ENCODE data around the gene ROBO1. TPM values are rescaled to one million over a fixed set of nuclear protein-coding genes. Genes with fewer than 3 reads are reported as not detected.

Gene ROBO1
- total RNA-seq, 4 donors from 2014 or later: 8.6 to 26.3 (median 16.6) TPM

DNA sequence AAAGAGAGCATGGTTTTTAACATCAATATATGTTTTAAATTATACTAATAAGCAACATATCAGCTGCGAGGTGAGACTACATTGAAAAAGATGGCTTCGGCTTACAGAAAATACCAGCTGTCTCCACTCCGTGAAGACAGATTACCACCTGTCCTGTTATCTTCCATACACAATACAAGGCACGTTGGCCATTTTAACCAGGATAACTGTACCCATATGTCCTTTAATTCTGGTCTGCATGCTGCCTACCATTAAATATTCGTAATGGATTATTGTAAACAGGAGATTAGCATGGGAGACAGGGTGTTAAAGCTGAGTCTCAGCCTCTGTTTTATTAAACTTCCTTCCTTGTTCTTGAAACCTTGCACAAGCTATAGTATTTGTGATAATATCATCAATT lies 855.5 kb downstream of the ROBO1 start:
- Histone ChIP-seq H3K4me1 (no peaks in the 10 kb centered on the region), H3K27me3 (no peaks in the 10 kb centered on the region), H3K9me3 (no peaks in the 10 kb centered on the region), H3K36me3 (no peaks in the 10 kb centered on the region), H3K4me3 (replicated peaks in 1 of 3) (no peak overlapping the region), H3K27ac (no peak overlapping the region)
- TF ChIP-seq, protein P1, sequence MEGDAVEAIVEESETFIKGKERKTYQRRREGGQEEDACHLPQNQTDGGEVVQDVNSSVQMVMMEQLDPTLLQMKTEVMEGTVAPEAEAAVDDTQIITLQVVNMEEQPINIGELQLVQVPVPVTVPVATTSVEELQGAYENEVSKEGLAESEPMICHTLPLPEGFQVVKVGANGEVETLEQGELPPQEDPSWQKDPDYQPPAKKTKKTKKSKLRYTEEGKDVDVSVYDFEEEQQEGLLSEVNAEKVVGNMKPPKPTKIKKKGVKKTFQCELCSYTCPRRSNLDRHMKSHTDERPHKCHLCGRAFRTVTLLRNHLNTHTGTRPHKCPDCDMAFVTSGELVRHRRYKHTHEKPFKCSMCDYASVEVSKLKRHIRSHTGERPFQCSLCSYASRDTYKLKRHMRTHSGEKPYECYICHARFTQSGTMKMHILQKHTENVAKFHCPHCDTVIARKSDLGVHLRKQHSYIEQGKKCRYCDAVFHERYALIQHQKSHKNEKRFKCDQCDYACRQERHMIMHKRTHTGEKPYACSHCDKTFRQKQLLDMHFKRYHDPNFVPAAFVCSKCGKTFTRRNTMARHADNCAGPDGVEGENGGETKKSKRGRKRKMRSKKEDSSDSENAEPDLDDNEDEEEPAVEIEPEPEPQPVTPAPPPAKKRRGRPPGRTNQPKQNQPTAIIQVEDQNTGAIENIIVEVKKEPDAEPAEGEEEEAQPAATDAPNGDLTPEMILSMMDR (IDR thresholded peaks at IDR 0.05): no peak
- TF ChIP-seq POLR2A (IDR thresholded peaks at IDR 0.05): no peak
- 87% methylated on average over 5 of the region's 5 CpGs for WGBS, 2 donors
- DNase-seq: no peak
- intact Hi-C loops (cut with DNase I): no loop called here

DNA sequence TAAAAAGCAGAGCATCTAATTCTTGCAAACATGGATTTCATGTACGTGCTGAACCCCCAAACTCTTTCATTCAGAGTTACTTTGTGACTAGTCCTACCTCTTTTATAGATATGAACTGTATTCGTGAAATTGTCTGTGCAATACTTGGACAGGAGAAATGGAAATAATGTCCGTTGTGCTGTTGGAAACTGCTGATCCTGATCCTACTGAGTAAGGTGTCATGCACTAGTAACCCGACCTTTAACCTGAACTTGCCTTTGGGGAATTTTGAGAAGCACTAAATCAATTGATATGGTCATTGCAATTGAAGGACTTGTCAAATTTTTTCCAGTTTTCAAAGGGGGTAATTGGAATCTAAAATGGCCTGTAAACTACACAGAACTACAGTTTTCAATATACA lies 856.4 kb downstream of the ROBO1 start:
- H3K4me3 ChIP-seq (replicated peaks in 1 of 3): no peak overlapping the region
- no peaks in the 10 kb centered on the region for H3K36me3 ChIP-seq
- no peak overlapping the region for H3K27ac ChIP-seq
- 80 to 86% methylated on average over 4 of the region's 4 CpGs for WGBS, 2 donors
- intact Hi-C loops (cut with DNase I): no loop called here
- no peaks in the 10 kb centered on the region for H3K4me1 ChIP-seq
- no peaks in the 10 kb centered on the region for H3K27me3 ChIP-seq
- no peaks in the 10 kb centered on the region for H3K9me3 ChIP-seq
- no peak for DNase-seq
- TF ChIP-seq POLR2A (IDR thresholded peaks at IDR 0.05): no peak
- TF ChIP-seq, protein P1 (IDR thresholded peaks at IDR 0.05): no peak

DNA sequence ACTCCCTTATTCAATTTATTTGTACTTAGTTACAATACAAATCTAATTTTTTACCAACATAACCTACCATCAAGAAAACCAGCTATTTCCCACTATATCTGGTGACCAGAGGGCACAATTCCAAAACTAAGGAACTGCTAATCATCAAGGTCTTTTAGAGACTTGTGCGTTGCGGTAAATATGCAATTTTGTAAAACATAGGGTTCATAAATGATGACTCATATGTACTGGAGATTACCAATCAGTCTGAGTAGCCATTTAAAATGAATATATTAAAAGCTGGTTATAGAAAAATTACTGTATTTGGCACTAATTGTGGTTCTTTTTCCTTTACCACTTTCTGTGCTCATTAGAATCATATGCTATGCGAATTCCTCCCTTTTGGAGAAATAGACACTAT lies 859.6 kb downstream of the ROBO1 start:
- TF ChIP-seq POLR2A (IDR thresholded peaks at IDR 0.05): no peak
- TF ChIP-seq, protein P1 (IDR thresholded peaks at IDR 0.05): no peak
- Histone ChIP-seq H3K36me3 (no peaks in the 10 kb centered on the region), H3K27me3 (no peaks in the 10 kb centered on the region), H3K4me1 (no peaks in the 10 kb centered on the region), H3K27ac (no peak overlapping the region), H3K9me3 (no peaks in the 10 kb centered on the region), H3K4me3 (replicated peaks in 1 of 3) (no peak overlapping the region)
- DNase-seq: no peak
- intact Hi-C loops (cut with DNase I): no loop called here
- 91 to 94% methylated on average over 3 of the region's 3 CpGs for WGBS, 2 donors

DNA sequence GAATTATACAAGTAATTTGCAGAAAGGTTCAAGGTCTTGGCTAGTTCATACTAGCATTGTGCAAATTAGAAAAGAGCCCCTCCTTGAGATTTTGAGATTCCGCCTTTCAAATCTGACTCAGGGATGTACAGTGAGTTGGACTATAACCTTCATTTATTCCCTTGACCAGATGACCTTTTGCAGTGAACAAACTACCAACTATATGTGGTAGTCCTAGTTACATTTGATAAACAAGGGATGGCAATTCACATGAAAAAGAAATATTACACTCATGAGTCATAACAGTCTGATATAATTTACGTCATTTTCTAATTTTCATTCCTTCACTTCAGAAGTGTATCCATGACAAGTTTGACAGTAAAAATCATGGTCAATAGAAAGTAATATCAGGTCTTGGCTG lies 860.4 kb downstream of the ROBO1 start:
- no peaks in the 10 kb centered on the region for H3K27me3 ChIP-seq
- no peaks in the 10 kb centered on the region for H3K9me3 ChIP-seq
- no peak overlapping the region for H3K4me3 ChIP-seq (replicated peaks in 1 of 3)
- TF ChIP-seq, protein P1 (IDR thresholded peaks at IDR 0.05): no peak
- TF ChIP-seq POLR2A (IDR thresholded peaks at IDR 0.05): no peak
- no peak overlapping the region for H3K27ac ChIP-seq
- 92 to 93% methylated on average over 2 of the region's 2 CpGs for WGBS, 2 donors
- H3K4me1 ChIP-seq: no peaks in the 10 kb centered on the region
- intact Hi-C loops (cut with DNase I): no loop called here
- H3K36me3 ChIP-seq: no peaks in the 10 kb centered on the region
- no peak for DNase-seq

DNA sequence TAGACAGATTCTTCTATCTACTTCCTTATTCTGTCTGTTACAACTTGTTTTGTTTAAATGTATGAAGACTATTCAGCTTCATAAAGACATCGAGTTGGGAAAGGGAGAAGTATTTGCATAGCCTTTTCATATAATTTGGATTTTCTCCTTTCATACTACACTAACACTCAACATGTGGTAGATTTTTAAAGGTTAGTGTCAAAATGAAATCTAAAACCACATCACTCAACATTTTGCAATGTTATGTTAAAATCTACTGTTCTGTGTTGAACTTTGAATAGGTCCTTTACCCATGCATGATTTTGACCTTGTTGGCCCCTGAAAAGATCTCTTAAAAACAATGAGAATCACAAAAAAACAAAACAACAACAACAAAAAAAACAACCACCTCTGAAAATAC lies 860.9 kb downstream of the ROBO1 start:
- DNase-seq: no peak

More for the DNA sequence above, 860.9 kb downstream of the ROBO1 start:
- Histone ChIP-seq H3K4me3 (replicated peaks in 1 of 3) (no peak overlapping the region), H3K27ac (no peak overlapping the region), H3K36me3 (no peaks in the 10 kb centered on the region), H3K9me3 (no peaks in the 10 kb centered on the region), H3K27me3 (no peaks in the 10 kb centered on the region), H3K4me1 (no peaks in the 10 kb centered on the region)
- 94 to 97% methylated on average over 1 of the region's 1 CpG for WGBS, 2 donors
- intact Hi-C loops (cut with DNase I): no loop called here
- TF ChIP-seq, protein P1 (IDR thresholded peaks at IDR 0.05): no peak
- TF ChIP-seq POLR2A (IDR thresholded peaks at IDR 0.05): no peak

Data from thyroid gland (tissue), 4 donors.